Measurements from ENCODE around the gene MLLT6. TPM values are rescaled to one million over a fixed set of nuclear protein-coding genes. Genes with fewer than 3 reads are reported as not detected.

MLLT6 gene
- total RNA-seq, 1 donor from 2014 or later = 192 TPM

DNA sequence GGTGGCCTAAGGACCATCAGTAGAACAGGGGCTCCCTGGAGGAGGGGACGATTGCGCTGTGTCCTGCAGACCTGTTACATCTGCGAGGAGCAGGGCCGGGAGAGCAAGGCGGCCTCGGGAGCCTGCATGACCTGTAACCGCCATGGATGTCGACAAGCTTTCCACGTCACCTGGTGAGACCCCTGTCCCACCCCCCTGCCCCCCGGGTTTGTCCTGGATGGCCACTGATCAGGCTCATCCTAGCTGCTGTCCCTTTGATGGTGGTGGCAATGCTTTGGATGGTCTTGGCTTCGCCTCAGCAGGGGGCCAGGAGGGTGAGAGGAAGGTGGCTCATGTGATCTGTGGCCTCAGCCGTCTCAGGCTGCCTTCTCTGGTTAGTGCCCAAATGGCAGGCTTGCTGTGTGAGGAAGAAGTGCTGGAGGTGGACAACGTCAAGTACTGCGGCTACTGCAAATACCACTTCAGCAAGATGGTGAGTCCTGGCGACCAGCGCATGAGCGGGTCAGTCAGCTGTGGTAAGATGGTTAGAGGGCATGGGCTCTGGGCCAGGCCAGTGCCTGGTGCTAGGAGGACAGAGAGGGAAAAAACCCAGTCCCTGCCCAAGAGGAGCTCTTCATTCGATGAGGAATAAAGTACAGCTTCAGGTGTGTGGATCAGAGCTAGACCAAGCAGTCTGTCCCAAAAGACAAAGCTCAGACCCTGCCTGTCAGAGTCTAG lies 4.2 kb downstream of the MLLT6 start:
- ChIA-PET CTCF (interaction anchor here (1.8 kb wide), 1 partner anchor 21 kb away, joined by 4 read pairs; the partner anchor contains the start of gene CISD3), POLR2A (interaction anchor here (0.6 to 1.1 kb wide), 3 partner anchors 16 to 22 kb away, joined by 3 read pairs; no protein-coding TSS in a partner anchor)
- TF ChIP-seq, protein P1, sequence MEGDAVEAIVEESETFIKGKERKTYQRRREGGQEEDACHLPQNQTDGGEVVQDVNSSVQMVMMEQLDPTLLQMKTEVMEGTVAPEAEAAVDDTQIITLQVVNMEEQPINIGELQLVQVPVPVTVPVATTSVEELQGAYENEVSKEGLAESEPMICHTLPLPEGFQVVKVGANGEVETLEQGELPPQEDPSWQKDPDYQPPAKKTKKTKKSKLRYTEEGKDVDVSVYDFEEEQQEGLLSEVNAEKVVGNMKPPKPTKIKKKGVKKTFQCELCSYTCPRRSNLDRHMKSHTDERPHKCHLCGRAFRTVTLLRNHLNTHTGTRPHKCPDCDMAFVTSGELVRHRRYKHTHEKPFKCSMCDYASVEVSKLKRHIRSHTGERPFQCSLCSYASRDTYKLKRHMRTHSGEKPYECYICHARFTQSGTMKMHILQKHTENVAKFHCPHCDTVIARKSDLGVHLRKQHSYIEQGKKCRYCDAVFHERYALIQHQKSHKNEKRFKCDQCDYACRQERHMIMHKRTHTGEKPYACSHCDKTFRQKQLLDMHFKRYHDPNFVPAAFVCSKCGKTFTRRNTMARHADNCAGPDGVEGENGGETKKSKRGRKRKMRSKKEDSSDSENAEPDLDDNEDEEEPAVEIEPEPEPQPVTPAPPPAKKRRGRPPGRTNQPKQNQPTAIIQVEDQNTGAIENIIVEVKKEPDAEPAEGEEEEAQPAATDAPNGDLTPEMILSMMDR (IDR thresholded peaks at IDR 0.05) = no peak
- H3K4me3 Mint-ChIP-seq = no peak overlapping the region
- peaks cover 28% of the 10 kb centered on the region for H3K4me1 Mint-ChIP-seq
- no peaks in the 10 kb centered on the region for H3K9me3 Mint-ChIP-seq
- intact Hi-C loops (cut with micrococcal nuclease) = loop anchor here (10.0 kb wide), 1 partner anchor 1156 kb away; the partner anchor contains the start of genes IKZF3 and ZPBP2
- no peaks in the 10 kb centered on the region for H3K27me3 Mint-ChIP-seq
- no peak overlapping the region for H3K27ac Mint-ChIP-seq
- DNase-seq (no peak), ATAC-seq (ENCODE audit: low read depth) (no peak)
- H3K36me3 Mint-ChIP-seq (ENCODE audit: low read depth) = peaks cover 69% of the 10 kb centered on the region

DNA sequence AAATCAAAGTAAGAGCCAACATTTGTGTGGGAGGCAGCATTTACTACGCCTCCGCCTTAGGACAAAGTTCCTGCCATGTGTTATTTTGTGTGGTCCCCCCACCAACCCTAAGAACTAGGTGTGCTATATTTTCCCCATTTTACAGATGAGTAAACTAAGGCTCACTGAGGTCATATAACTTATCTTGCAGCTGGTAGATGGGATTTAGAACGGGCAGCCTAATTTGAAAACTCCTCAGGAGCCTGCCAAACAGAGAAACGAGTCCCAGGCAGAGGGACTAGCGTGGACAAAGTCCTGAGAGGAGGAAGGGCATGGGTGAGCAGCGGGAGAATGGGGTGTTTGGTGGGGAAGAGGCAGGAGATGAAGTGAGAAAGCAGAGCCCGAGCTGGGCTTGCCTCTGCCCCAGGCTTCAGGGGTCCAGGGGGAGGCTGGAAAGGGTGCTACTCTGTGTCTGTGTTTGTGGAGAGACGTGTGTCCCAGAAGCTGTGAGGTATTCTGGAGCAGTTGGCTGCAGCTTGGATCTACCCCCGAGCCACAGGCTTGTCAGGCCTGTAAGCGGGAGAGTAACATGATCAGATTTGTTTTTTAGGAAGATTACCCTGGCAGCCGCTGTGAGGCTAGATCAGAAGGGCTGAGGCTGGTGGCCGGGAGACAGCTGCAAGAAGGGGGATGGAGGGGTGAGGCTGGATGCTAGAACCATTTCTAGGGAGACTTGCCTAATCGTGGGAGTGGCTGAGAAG lies 5.0 kb downstream of the MLLT6 start:
- DNase-seq (no peak), ATAC-seq (ENCODE audit: low read depth) (no peak)
- Mint-ChIP-seq H3K36me3 (ENCODE audit: low read depth) (peaks cover 71% of the 10 kb centered on the region), H3K4me3 (no peak overlapping the region), H3K27ac (no peak overlapping the region), H3K27me3 (no peaks in the 10 kb centered on the region), H3K4me1 (peaks cover 25% of the 10 kb centered on the region), H3K9me3 (no peaks in the 10 kb centered on the region)
- TF ChIP-seq, protein P1 (IDR thresholded peaks at IDR 0.05) = no peak
- intact Hi-C loops (cut with micrococcal nuclease) = loop anchor here (10.0 kb wide), 1 partner anchor 1155 kb away; the partner anchor contains the start of genes IKZF3 and ZPBP2
- ChIA-PET CTCF (interaction anchor here (1.3 to 1.8 kb wide), 3 partner anchors 20 to 33 kb away, joined by 4 to 5 read pairs (median 4); partner anchors contain the start of gene CISD3), POLR2A (interaction anchor here (0.9 to 1.1 kb wide), 4 partner anchors 10 to 18 kb away, joined by 3 to 5 read pairs (median 3); no protein-coding TSS in a partner anchor)

DNA sequence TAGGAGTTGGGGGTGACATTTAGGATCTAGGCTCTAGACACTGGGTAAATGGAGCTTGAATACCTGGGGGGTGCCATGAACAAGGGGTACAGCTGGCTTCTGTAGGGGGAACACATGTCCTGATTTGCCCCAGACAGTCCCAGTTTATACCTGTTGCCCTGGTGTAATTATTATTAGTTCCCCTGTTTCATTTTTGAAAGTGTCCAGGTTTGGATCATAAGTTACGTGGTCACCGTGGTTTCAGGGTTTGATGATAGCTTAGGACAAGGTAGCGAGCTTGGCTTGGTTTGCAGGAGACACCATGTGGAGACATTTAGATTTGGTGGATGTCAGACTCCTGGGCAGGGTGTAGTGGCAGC lies 5.5 kb downstream of the MLLT6 start:
- TF ChIP-seq, protein P1 (IDR thresholded peaks at IDR 0.05) = no peak
- H3K9me3 Mint-ChIP-seq = no peaks in the 10 kb centered on the region
- intact Hi-C loops (cut with micrococcal nuclease) = no loop called here
- no peak overlapping the region for H3K4me3 Mint-ChIP-seq
- peaks cover 29% of the 10 kb centered on the region for H3K4me1 Mint-ChIP-seq
- ChIA-PET CTCF (interaction anchor here (1.3 to 1.8 kb wide), 3 partner anchors 20 to 34 kb away, joined by 4 to 5 read pairs (median 4); partner anchors contain the start of gene CISD3), POLR2A (interaction anchor here (1.0 to 1.1 kb wide), 2 partner anchors 9 to 18 kb away, joined by 3 to 5 read pairs; no protein-coding TSS in a partner anchor)
- H3K36me3 Mint-ChIP-seq (ENCODE audit: low read depth) = peaks cover 76% of the 10 kb centered on the region
- DNase-seq (no peak), ATAC-seq (ENCODE audit: low read depth) (no peak)
- H3K27me3 Mint-ChIP-seq = no peaks in the 10 kb centered on the region
- no peak overlapping the region for H3K27ac Mint-ChIP-seq

DNA sequence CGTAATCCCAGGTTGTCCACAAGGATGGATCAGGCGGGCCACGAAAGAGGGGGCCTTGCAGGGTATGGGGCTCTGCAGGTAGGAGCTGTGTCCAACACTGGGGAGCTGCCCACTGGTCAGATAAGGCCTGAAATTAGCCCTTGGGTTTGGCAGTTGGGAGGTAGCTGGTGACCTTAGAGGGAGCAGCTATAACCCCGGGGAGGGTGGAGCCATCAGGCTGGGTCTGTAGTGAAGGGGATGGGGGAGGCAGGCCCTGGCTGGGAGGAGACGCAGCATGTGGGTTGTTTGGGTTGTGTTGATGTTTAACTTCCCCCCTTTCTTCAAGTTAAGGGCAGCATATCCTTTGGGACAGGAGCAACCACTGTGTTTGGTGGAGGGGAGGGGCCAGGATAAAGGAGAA lies 5.9 kb downstream of the MLLT6 start:
- H3K27me3 Mint-ChIP-seq = no peaks in the 10 kb centered on the region
- peaks cover 31% of the 10 kb centered on the region for H3K4me1 Mint-ChIP-seq
- intact Hi-C loops (cut with micrococcal nuclease) = no loop called here
- H3K9me3 Mint-ChIP-seq = no peaks in the 10 kb centered on the region
- DNase-seq (no peak), ATAC-seq (ENCODE audit: low read depth) (no peak)
- no peak overlapping the region for H3K4me3 Mint-ChIP-seq
- ChIA-PET POLR2A (interaction anchor here (1.0 to 1.1 kb wide), 2 partner anchors 9 to 17 kb away, joined by 3 to 5 read pairs; no protein-coding TSS in a partner anchor), CTCF (interaction anchor here (1.3 to 1.8 kb wide), 3 partner anchors 19 to 34 kb away, joined by 4 to 5 read pairs (median 4); partner anchors contain the start of gene CISD3)
- H3K27ac Mint-ChIP-seq = no peak overlapping the region
- H3K36me3 Mint-ChIP-seq (ENCODE audit: low read depth) = peaks cover 80% of the 10 kb centered on the region
- TF ChIP-seq, protein P1 (IDR thresholded peaks at IDR 0.05) = no peak

Measured in activated B cell treated with CpG ODN at 0.5 μM for 24 hours (primary cell).